Common myeloid progenitor, CD34-positive (primary cell): ENCODE measurements around the gene SDR39U1.

ENCODE experiments used
- CTCF ChIA-PET: fragments of 350-600 bp; sonication (Branson Sonifier 250); formaldehyde crosslinking; loops from one replicate; lab custom pipeline; 2021; ENCODE audit warnings: antibody characterized with exemption; lab: Charles Lee
- POLR2A ChIA-PET: fragments of 350-600 bp; sonication (Branson Sonifier 250); formaldehyde crosslinking; loops from one replicate; lab custom pipeline; 2021; ENCODE audit warnings: antibody characterized with exemption; lab: Charles Lee
- DNase-seq, 3 donors: peaks; one replicate each; pipeline versions ENCODE4 v3.0.0 to v3.0.0-alpha.2; 2013
- H3K27ac ChIP-seq, 2 experiments: 1 replicate in 1 of 2; 2 replicates in 1 of 2; pipeline ENCODE4 v1.7.0; 2013; ENCODE audit warnings: inconsistent platforms in 2 of 2, low read length in 2 of 2, mild to moderate bottlenecking in 2 of 2, low read depth in 1 of 2, moderate library complexity in 1 of 2; ENCODE audit not compliant: severe bottlenecking in 2 of 2, insufficient read depth in 1 of 2, poor library complexity in 1 of 2
- H3K27me3 ChIP-seq, 5 experiments: replicated peaks in 2 of 5; 1 replicate in 3 of 5; 2 replicates in 2 of 5; pipeline versions ENCODE4 v1.6.1 to v1.7.0; 2013; ENCODE audit warnings: low read length in 4 of 5, mild to moderate bottlenecking in 2 of 5, moderate library complexity in 2 of 5, inconsistent platforms in 1 of 5; ENCODE audit not compliant: insufficient read depth in 5 of 5, control insufficient read depth in 4 of 5
- H3K36me3 ChIP-seq, 4 experiments: 1 replicate in 2 of 4; 2 replicates in 2 of 4; pipeline versions ENCODE4 v1.6.1 to v1.7.0; 2013; ENCODE audit warnings: low read length in 3 of 4, control low read depth in 1 of 4, mild to moderate bottlenecking in 1 of 4; ENCODE audit not compliant: control insufficient read depth in 4 of 4, insufficient read depth in 4 of 4
- H3K4me1 ChIP-seq, 4 experiments: 1 replicate in 3 of 4; 2 replicates in 1 of 4; pipeline versions ENCODE4 v1.6.1 to v1.7.1; 2013; ENCODE audit warnings: low read length in 3 of 4, mild to moderate bottlenecking in 3 of 4, control low read depth in 1 of 4, inconsistent platforms in 1 of 4, moderate library complexity in 1 of 4; ENCODE audit not compliant: control insufficient read depth in 4 of 4, insufficient read depth in 4 of 4; ENCODE audit errors: control extremely low read depth in 1 of 4
- H3K4me3 ChIP-seq, 7 experiments: 1 replicate in 4 of 7; 2 replicates in 3 of 7; pipeline versions ENCODE4 v1.5.1 to v1.7.0; 2013; ENCODE audit warnings: mild to moderate bottlenecking in 7 of 7, low read length in 6 of 7, moderate library complexity in 6 of 7, inconsistent platforms in 2 of 7, low read depth in 2 of 7, control low read depth in 1 of 7; ENCODE audit not compliant: insufficient read depth in 4 of 7, control insufficient read depth in 1 of 7; ENCODE audit errors: extremely low read depth in 1 of 7
- H3K9me3 ChIP-seq, 5 experiments: 1 replicate in 4 of 5; 2 replicates in 1 of 5; pipeline versions ENCODE4 v1.6.1 to v1.7.1; 2013; ENCODE audit warnings: low read length in 4 of 5, mild to moderate bottlenecking in 2 of 5, inconsistent platforms in 1 of 5, low read depth in 1 of 5, moderate library complexity in 1 of 5; ENCODE audit not compliant: control insufficient read depth in 4 of 5, insufficient read depth in 2 of 5; ENCODE audit errors: control extremely low read depth in 1 of 5
- WGBS: methylation state at CpG from one replicate; pipeline ENCODE4 v1.1.5; 2013; ENCODE audit not compliant: insufficient coverage; 5-methylcytosine and 5-hydroxymethylcytosine counted together

The SDR39U1 gene

DNA sequence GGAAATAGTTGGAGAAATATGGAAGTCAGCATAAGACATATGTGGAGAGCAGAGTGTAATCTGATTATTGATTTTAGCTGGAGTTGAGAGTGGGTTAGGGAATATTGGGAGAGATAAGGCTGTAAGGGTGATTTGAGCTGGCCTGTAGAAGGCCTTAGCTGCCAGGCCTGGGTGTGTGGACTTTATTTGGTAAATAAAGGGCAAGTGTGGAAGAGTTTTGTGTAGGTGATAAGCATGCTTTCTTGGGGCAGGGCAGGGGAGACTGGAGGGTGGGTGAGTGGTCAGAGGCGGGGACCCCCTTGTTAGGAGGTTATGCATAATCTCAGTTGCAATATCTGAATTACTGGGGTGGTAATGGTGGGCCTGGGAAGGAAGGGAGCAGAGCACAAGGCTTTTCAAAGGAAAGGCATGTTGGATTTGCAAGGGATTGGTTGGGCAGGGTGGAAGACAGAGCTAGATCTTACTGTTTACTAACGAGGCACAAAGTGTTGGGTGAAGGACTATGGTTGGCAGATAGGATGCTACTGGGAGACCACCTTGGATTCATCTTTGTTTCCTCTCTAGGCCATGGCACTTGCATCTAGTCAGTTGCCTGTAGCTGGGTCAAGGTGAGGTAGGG, 7.3 kb downstream of the SDR39U1 start:
- Histone ChIP-seq H3K4me1 (peaks cover 16 to 56% (median 53%) of the 10 kb centered on the region in 4 experiments), H3K36me3 (peaks cover 17 to 59% (median 49%) of the 10 kb centered on the region in 4 experiments), H3K27ac (peak overlapping the region in 1 of 2 experiments; percentile 2), H3K9me3 (no peaks in the 10 kb centered on the region), H3K4me3 (no peak overlapping the region), H3K27me3 (no peaks in the 10 kb centered on the region)
- DNase-seq = no peak
- WGBS = 100% methylated on average over 1 of the region's 2 CpGs
- ChIA-PET POLR2A (no interaction called here), CTCF (interaction anchor here (1.0 to 21.5 kb wide), 17 partner anchors 8 to 193 kb away, joined by 3 to 489 read pairs (median 6); partner anchors contain the start of genes ADCY4, CIDEB, LTB4R and LTB4R2)

GRCh38 chr14:24434676-24435075, 7.9 kb downstream of the SDR39U1 start:
- WGBS = 100% methylated on average over 2 of the region's 3 CpGs
- Histone ChIP-seq H3K9me3 (no peaks in the 10 kb centered on the region), H3K36me3 (peaks cover 17 to 53% (median 43%) of the 10 kb centered on the region in 4 experiments), H3K4me1 (peaks cover 16 to 57% (median 54%) of the 10 kb centered on the region in 4 experiments), H3K27ac (no peak overlapping the region), H3K4me3 (no peak overlapping the region), H3K27me3 (no peaks in the 10 kb centered on the region)
- no peak for DNase-seq
- CTCF ChIA-PET = interaction anchor here (0.8 to 21.5 kb wide), 9 partner anchors 20 to 192 kb away, joined by 3 to 489 read pairs (median 6); partner anchors contain the start of genes ADCY4, LTB4R, RIPK3 and TINF2
- POLR2A ChIA-PET = no interaction called here

GRCh38 chr14:24434036-24434435, 8.5 kb downstream of the SDR39U1 start:
- Histone ChIP-seq H3K36me3 (peaks cover 15 to 46% (median 36%) of the 10 kb centered on the region in 4 experiments), H3K4me1 (peaks cover 16 to 63% (median 61%) of the 10 kb centered on the region in 4 experiments), H3K9me3 (no peaks in the 10 kb centered on the region), H3K4me3 (no peak overlapping the region), H3K27ac (no peak overlapping the region), H3K27me3 (no peaks in the 10 kb centered on the region)
- 70% methylated on average over 2 of the region's 7 CpGs for WGBS
- CTCF ChIA-PET = interaction anchor here (0.8 to 21.5 kb wide), 7 partner anchors 7 to 123 kb away, joined by 3 to 489 read pairs (median 46); partner anchors contain the start of genes ADCY4, LTB4R, RIPK3 and SDR39U1
- DNase-seq = no peak
- POLR2A ChIA-PET = no interaction called here

GRCh38 chr14:24432259-24433131, 10.1 kb downstream of the SDR39U1 start:
- Histone ChIP-seq H3K9me3 (no peaks in the 10 kb centered on the region), H3K36me3 (peaks cover 10 to 31% (median 24%) of the 10 kb centered on the region in 4 experiments), H3K27ac (no peak overlapping the region), H3K4me1 (peaks cover 13 to 68% (median 66%) of the 10 kb centered on the region in 4 experiments), H3K27me3 (no peaks in the 10 kb centered on the region), H3K4me3 (no peak overlapping the region)
- 97% methylated on average over 17 of the region's 24 CpGs for WGBS
- DNase-seq = no peak
- ChIA-PET CTCF (interaction anchor here (0.7 to 21.5 kb wide), 26 partner anchors 8 to 190 kb away, joined by 3 to 489 read pairs (median 6); partner anchors contain the start of genes ADCY4, CIDEB, DHRS1 and LTB4R2), POLR2A (interaction anchor here (0.9 to 1.3 kb wide), 5 partner anchors 34 to 100 kb away, joined by 3 to 6 read pairs (median 5); partner anchors contain the start of gene NYNRIN)

DNA sequence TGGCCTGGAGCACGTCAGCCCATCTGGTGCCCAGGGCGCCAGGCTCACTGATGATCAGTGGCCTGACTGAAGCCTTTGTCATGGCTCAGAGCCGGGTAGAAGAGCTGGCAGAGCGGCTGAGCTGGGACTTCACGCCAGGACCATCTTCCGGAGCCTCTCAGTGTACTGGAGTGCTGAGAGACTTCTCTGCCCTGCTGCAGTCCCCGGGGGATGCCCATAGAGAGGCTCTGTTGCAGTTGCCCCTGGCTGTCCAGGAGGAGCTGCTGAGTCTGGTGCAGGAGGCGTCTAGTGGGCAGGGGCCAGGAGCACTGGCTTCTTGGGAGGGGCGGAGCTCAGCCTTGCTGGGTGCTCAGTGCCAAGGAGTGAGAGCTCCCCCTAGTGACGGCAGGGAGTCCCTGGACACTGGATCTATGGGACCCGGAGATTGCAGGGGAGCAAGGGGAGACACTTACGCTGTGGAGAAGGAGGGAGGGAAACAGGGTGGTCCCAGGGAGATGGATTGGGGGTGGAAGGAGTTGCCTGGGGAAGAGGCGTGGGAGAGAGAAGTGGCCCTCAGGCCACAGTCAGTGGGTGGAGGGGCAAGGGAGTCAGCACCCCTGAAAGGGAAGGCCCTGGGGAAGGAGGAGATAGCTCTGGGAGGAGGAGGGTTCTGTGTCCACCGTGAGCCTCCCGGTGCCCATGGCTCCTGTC, 10.9 kb downstream of the SDR39U1 start:
- ChIA-PET POLR2A (interaction anchor here (0.7 to 1.5 kb wide), 8 partner anchors 10 to 99 kb away, joined by 3 to 8 read pairs (median 4); partner anchors contain the start of genes ADCY4 and NYNRIN), CTCF (interaction anchor here (0.7 to 21.5 kb wide), 30 partner anchors 9 to 189 kb away, joined by 3 to 489 read pairs (median 6); partner anchors contain the start of genes ADCY4, CIDEB, DHRS1 and LTB4R2)
- 55% methylated on average over 12 of the region's 15 CpGs for WGBS
- Histone ChIP-seq H3K27me3 (no peaks in the 10 kb centered on the region), H3K4me3 (peak overlapping the region in 3 of 7 experiments; percentile 81 to 93 (median 89)), H3K27ac (no peak overlapping the region), H3K4me1 (peaks cover 12 to 68% (median 66%) of the 10 kb centered on the region in 4 experiments), H3K9me3 (no peaks in the 10 kb centered on the region), H3K36me3 (peaks cover 10 to 31% (median 21%) of the 10 kb centered on the region in 4 experiments)
- peak; percentile 94 to 96 (median 95) for DNase-seq
